BE2C (cell line): ENCODE results near the gene UTS2R.
A peak's percentile ranks its signal among the peaks of the same experiment; 100 is the strongest.
"Not testable (repeated sequence)": the region's sequence is repeated elsewhere in the genome, so short reads cannot be mapped to it uniquely, and the experiment has no call there.

Experiments
- DNase-seq: peaks from one replicate; pipeline ENCODE4 v3.0.0-alpha.2; 2020
- H3K27me3 ChIP-seq: fragments of 250-450 bp; sonication (Bioruptor Pico); 2 replicates; pipeline ENCODE4 v1.5.1; 2020; ENCODE audit warnings: mild to moderate bottlenecking
- H3K36me3 ChIP-seq: fragments of 250-450 bp; sonication (Bioruptor Pico); 2 replicates; pipeline ENCODE4 v1.5.1; 2020; ENCODE audit warnings: mild to moderate bottlenecking
- H3K4me1 ChIP-seq: fragments of 250-450 bp; sonication (Bioruptor Pico); 2 replicates; pipeline ENCODE4 v1.5.1; 2020
- H3K4me3 ChIP-seq: 2 replicates; pipeline ENCODE4 v1.5.1; 2011; ENCODE audit warnings: low read depth, low read length
- H3K9me3 ChIP-seq: fragments of 250-450 bp; sonication (Bioruptor Pico); 2 replicates; pipeline ENCODE4 v1.5.1; 2020
- TF ChIP-seq, protein P1 (sequence below): IDR thresholded peaks from 2 replicates; pipeline ENCODE4 v1.5.1; 2012; ENCODE audit warnings: mild to moderate bottlenecking, low read depth, low read length

UTS2R gene

DNA sequence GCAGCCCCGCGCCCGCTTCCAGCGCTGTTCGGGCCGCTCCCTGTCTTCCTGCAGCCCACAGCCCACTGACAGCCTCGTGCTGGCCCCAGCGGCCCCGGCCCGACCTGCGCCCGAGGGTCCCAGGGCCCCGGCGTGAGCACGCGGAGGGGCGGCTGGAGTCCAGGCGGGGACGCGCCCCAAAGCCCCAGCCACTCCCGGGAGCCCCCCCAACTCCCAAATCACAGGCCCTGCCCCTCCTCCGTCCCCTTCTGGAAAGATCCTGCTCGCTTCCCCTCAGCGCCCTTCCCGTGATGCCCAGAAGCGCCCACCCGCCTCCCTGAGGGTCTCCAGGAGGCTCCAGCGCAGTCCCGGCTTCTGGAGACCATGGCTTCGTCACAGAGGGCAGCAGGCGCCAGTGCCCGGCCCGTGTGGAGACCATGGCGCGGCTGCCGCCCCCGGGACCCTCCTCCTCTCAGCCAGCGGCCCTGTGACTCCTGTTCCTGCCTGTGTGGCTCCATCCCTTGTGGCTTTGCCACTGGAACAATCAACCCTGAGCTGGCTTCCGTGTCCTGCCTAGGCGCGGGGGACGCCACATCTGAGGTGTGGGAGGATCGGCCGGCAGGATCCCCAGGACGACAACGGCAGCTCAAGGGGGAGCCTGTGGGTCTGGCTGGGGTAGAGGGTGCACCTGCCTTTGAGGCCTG, 3.9 kb downstream of the UTS2R start:
- no peak for DNase-seq
- Histone ChIP-seq H3K4me3 (no peak overlapping the region), H3K27me3 (peaks cover 68% of the 10 kb centered on the region), H3K4me1 (no peaks in the 10 kb centered on the region; the same call in 1 of the 2 replicates), H3K36me3 (no peaks in the 10 kb centered on the region), H3K9me3 (no peaks in the 10 kb centered on the region)
- TF ChIP-seq, protein P1, sequence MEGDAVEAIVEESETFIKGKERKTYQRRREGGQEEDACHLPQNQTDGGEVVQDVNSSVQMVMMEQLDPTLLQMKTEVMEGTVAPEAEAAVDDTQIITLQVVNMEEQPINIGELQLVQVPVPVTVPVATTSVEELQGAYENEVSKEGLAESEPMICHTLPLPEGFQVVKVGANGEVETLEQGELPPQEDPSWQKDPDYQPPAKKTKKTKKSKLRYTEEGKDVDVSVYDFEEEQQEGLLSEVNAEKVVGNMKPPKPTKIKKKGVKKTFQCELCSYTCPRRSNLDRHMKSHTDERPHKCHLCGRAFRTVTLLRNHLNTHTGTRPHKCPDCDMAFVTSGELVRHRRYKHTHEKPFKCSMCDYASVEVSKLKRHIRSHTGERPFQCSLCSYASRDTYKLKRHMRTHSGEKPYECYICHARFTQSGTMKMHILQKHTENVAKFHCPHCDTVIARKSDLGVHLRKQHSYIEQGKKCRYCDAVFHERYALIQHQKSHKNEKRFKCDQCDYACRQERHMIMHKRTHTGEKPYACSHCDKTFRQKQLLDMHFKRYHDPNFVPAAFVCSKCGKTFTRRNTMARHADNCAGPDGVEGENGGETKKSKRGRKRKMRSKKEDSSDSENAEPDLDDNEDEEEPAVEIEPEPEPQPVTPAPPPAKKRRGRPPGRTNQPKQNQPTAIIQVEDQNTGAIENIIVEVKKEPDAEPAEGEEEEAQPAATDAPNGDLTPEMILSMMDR = no peak

DNA sequence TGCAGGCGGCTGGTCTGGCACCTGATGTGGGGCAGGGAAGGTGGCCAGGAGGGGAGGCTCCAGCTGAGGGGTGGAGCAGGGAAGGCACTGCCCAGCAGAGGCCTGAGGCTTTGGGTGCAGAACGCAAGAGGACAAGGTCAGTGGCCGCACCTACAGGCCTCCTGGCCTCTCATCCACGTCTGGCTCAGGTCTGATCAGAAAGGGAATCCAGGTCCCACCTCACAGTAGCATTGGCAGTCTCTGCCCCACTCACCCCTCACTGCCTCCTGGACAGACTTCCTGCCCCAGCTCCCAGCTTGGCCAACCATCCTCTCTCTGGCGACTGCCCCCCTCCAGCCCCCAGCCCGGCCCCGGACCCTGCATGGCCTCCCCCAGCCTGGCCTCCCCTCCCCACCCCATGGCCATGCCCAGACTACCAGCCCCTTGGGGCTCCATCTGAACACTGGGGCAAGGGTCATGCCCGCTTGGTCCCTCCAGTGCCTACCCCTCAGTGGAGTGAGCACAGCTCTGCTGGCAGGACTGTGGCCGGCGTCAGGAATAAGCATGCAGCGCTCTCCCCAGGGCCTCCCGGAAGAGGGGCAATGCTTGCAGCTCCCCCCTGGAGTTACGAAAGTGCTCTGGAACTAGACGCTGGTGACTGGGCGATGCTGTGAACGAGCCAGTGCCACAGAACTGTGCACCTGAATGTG, 4.6 kb downstream of the UTS2R start:
- TF ChIP-seq, protein P1 = no peak
- H3K4me3 ChIP-seq = no peak overlapping the region
- no peaks in the 10 kb centered on the region for H3K36me3 ChIP-seq
- no peaks in the 10 kb centered on the region; the same call in 1 of the 2 replicates for H3K4me1 ChIP-seq
- no peaks in the 10 kb centered on the region for H3K9me3 ChIP-seq
- DNase-seq = no peak
- H3K27me3 ChIP-seq = peaks cover 65% of the 10 kb centered on the region

DNA sequence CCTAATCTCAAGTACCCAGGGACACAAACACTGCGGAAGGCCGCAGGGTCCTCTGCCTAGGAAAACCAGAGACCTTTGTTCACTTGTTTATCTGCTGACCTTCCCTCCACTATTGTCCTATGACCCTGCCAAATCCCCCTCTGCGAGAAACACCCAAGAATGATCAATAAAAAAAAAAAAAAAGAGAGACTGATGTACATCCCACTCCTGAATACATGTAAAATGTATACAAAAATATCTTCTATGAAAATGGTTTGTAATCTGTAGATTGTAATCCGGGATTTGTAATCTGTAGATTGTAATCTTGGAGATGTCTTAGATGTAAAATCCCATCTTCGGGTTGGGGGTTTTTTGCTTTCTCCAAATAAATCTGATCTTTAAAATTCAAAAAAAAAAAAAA, 5.7 kb downstream of the UTS2R start:
- DNase-seq, H3K36me3 ChIP-seq, H3K4me3 ChIP-seq, H3K4me1 ChIP-seq, H3K9me3 ChIP-seq: not testable (repeated sequence)
- peaks cover 54% of the 10 kb centered on the region for H3K27me3 ChIP-seq

DNA sequence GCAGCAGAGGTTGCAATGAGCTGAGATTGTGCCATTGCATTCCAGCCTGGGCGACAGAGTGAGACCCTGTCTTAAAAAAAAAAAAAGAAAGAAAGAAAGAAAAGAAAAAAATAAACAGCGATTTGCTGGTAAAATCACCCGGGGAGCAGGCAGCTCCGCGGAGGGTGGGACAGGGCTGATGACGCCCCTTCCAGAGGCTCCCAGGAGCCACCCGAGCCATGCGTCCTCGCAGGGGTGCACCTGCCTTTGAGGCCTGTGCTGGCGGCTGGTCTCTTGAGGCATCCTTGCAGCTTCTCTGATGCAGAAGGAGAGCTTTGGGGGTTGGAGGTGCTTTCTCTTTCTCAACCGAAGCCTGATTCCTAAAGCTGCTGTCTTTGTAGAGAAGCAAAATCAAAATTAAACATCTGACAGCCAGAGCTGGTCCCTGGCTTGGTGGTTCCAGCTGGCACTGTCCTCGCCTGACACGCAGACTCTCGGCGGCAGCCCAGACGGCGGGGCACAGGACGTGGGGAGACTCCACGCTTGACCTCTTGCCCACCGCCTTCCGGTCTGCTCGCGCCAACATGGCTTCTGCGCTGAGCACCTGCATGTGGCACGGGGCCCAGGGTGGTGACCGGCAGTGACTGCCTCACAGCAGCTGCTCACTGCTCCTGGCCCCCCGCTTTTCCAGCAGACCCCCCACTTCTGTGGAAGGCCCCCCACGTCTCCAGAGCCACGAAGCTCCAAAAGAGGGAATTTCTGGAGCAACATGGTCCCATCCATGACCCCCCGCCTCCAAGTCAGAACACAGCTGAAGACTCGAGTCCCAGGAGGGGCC, 6.6 kb downstream of the UTS2R start:
- Histone ChIP-seq H3K4me3 (no peak overlapping the region), H3K36me3 (no peaks in the 10 kb centered on the region), H3K27me3 (peaks cover 50% of the 10 kb centered on the region), H3K4me1 (no peaks in the 10 kb centered on the region; the same call in 1 of the 2 replicates), H3K9me3 (no peaks in the 10 kb centered on the region)
- TF ChIP-seq, protein P1 = no peak
- DNase-seq = no peak

DNA sequence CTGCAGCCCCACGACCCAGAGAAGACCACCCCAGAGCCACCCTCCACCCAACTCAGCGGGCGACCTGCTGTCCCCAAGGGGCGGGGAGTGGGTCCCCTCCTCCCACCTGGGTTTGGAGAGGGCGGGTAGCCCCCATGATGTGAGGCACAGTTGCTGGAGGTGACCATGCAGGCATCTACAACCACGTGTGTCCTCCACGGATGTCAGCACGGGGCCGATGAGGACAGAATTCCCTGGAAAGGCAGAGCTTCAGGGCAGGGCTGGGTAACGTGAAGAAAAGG, 7.1 kb downstream of the UTS2R start:
- Histone ChIP-seq H3K4me3 (no peak overlapping the region), H3K4me1 (no peaks in the 10 kb centered on the region; the same call in 1 of the 2 replicates)
- no peak for DNase-seq

DNA sequence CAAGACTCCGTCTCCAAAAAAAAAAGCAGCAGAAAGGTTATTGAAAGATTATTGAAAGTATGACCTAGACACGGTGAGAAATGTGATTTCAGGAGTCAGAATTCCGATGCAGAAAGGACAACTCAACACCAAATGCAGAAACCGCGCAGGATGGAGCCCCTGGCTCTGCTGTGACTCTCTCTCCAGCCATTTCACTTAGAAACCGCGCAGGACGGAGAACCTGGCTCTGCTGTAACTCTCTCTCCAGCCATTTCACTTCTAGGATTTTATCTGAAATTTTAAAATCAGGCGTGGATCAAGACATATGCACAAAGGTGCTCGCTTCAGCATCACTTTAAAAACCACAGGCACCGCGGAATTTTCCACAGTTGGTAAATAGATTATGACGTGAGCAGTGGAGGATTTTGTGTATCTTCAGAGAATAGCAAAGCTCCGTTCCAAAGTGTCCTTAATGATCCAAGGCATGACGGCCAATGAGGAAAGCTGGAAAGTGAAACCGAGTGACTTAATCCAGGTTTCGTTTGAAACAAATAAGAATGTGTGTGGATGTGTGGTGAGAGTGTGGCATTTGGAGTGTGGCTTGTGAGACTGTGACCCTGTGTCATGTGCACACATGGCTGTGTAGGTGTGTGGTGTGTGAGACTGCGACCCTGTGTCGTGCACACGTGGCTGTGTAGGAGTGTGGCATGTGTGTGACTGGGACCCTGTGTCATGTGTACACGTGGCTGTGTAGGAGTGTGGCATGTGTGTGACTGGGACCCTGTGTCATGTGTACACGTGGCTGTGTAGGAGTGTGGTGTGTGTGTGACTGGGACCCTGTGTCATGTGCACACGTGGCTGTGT, 9.5 kb downstream of the UTS2R start:
- no peaks in the 10 kb centered on the region for H3K9me3 ChIP-seq
- peaks cover 26% of the 10 kb centered on the region for H3K27me3 ChIP-seq
- peak overlapping the region; percentile 29 for H3K4me3 ChIP-seq
- TF ChIP-seq, protein P1 = no peak
- H3K4me1 ChIP-seq = peaks cover 13% of the 10 kb centered on the region
- DNase-seq = no peak
- no peaks in the 10 kb centered on the region for H3K36me3 ChIP-seq

More for the DNA sequence above, 7.1 kb downstream of the UTS2R start:
- H3K36me3 ChIP-seq = no peaks in the 10 kb centered on the region
- peaks cover 48% of the 10 kb centered on the region for H3K27me3 ChIP-seq
- TF ChIP-seq, protein P1 = no peak
- no peaks in the 10 kb centered on the region for H3K9me3 ChIP-seq

DNA sequence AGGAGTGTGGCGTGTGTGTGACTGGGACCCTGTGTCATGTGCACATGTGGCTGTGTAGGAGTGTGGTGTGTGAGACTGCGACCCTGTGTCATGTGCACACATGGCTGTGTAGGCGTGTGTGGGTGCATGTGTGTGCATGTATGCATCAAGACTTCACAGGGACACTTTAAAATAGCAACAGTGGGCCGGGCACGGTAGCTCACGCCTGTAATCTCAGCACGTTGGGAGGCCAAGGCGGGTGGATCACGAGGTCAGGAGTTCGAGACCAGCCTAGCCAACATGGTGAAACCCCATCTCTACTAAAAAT, 10.1 kb downstream of the UTS2R start:
- H3K36me3 ChIP-seq, H3K9me3 ChIP-seq, DNase-seq, H3K4me3 ChIP-seq: not testable (repeated sequence)
- Histone ChIP-seq H3K4me1 (peaks cover 13% of the 10 kb centered on the region), H3K27me3 (peaks cover 26% of the 10 kb centered on the region)

DNA sequence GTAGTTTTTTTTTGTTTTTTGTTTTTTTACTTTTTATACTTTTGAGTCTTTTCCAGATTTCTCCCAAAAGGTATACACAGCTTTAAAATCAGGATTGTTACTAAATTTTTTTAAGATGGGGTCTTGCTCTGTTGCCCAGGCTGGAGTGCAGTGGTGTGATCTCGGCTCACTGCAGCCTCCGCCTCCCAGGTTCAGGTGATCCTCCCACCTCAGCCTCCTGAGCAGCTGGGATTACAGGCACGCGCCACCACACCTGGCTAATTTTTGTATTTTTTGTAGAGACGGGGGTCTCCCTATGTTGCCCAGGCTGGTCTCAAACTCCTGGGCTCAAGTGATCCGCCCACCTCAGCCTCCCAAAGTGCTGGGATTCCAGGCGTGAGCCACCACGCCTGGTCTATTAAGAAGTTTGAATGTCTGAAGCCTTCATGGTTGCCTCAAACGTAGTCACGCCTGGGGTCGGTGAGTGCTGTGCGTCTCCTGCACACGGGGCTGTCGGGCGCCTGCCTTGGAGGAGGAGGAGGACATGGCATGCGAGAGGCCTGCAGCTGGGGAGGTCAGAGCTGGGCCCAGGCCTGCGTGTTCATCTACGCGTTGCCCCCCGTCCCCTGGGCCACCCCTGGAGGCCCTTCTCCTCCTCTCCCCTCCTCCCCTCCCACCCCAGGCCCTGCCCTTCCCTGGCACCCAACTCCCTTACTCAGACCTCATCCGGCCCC, 10.8 kb downstream of the UTS2R start:
- H3K4me3 ChIP-seq, H3K36me3 ChIP-seq, H3K9me3 ChIP-seq, DNase-seq: not testable (repeated sequence)
- H3K4me1 ChIP-seq = peaks cover 13% of the 10 kb centered on the region
- peaks cover 26% of the 10 kb centered on the region for H3K27me3 ChIP-seq
